H1 (cell line): Measurements from ENCODE around the gene DRC1. TPM values are rescaled to one million over a fixed set of nuclear protein-coding genes. Genes with fewer than 3 reads are reported as not detected.

ENCODE experiments used
- BACH1 ChIP-seq: IDR thresholded peaks from 2 replicates; pipeline ENCODE4 v1.6.1; 2012; ENCODE audit warnings: low read length, improper control_type of control experiment
- CEBPB ChIP-seq: IDR thresholded peaks from 2 replicates; pipeline ENCODE4 v1.6.1; 2012; ENCODE audit warnings: low read depth, low read length
- CHD2 ChIP-seq: IDR thresholded peaks from 2 replicates; pipeline ENCODE4 v1.6.1; 2012; ENCODE audit warnings: low read length, improper control_type of control experiment
- FOSL1 ChIP-seq: IDR thresholded peaks from 2 replicates; pipeline ENCODE4 v1.6.1; 2011; ENCODE audit warnings: mild to moderate bottlenecking, low read depth, low read length, moderate library complexity; ENCODE audit not compliant: insufficient read depth
- GABPA ChIP-seq: IDR thresholded peaks from 2 replicates; pipeline ENCODE4 v1.6.1; 2011; ENCODE audit warnings: mild to moderate bottlenecking, low read length, moderate library complexity, borderline replicate concordance; ENCODE audit not compliant: insufficient read depth
- GTF2F1 ChIP-seq: IDR thresholded peaks from 2 replicates; pipeline ENCODE4 v1.6.1; 2012; ENCODE audit warnings: low read depth, low read length, improper control_type of control experiment, borderline replicate concordance
- HDAC2 ChIP-seq, 2 experiments: fragments of 300-600 bp in 1 of 2; sonication (generic) in 1 of 2; IDR thresholded peaks; 2 replicates each; pipeline ENCODE4 v1.6.1; 2011 to 2012; ENCODE audit warnings: low read depth in 2 of 2, low read length in 2 of 2, mild to moderate bottlenecking in 2 of 2, moderate library complexity in 2 of 2, borderline replicate concordance in 1 of 2, inconsistent platforms in 1 of 2
- POLR2AphosphoS5 ChIP-seq: IDR thresholded peaks from 2 replicates; pipeline ENCODE4 v1.6.1; 2011; ENCODE audit warnings: low read depth, low read length
- POU5F1 ChIP-seq: IDR thresholded peaks from 2 replicates; pipeline ENCODE4 v1.6.1; 2011; ENCODE audit warnings: low read depth, mild to moderate bottlenecking, low read length, moderate library complexity
- RAD21 ChIP-seq, 2 experiments: IDR thresholded peaks in 1 of 2; conservative IDR thresholded peaks in 1 of 2; 2 replicates each; pipeline ENCODE4 v1.6.1; 2011; ENCODE audit warnings: low read depth in 2 of 2, low read length in 2 of 2, improper control_type of control experiment in 1 of 2, inconsistent platforms in 1 of 2, mild to moderate bottlenecking in 1 of 2, moderate library complexity in 1 of 2
- RNF2 ChIP-seq: fragments of 200-900, 300-1000 bp; sonication (generic); IDR thresholded peaks from 2 replicates; pipeline ENCODE4 v1.7.1; 2016; ENCODE audit warnings: borderline replicate concordance, low read depth, mild to moderate bottlenecking, antibody characterized with exemption, low read length; ENCODE audit not compliant: poor library complexity, severe bottlenecking; ENCODE audit errors: missing control alignments
- RXRA ChIP-seq: IDR thresholded peaks from 2 replicates; pipeline ENCODE4 v1.6.1; 2011; ENCODE audit warnings: low read depth, mild to moderate bottlenecking, low read length, moderate library complexity; ENCODE audit not compliant: insufficient read depth
- SIN3A ChIP-seq, 2 experiments: IDR thresholded peaks in 1 of 2; conservative IDR thresholded peaks in 1 of 2; 2 replicates each; pipeline ENCODE4 v1.6.1; 2011 to 2012; ENCODE audit warnings: low read length in 2 of 2, improper control_type of control experiment in 1 of 2, low read depth in 1 of 2, mild to moderate bottlenecking in 1 of 2
- TAF1 ChIP-seq: IDR thresholded peaks from 2 replicates; pipeline ENCODE4 v1.6.1; 2011; ENCODE audit warnings: mild to moderate bottlenecking, low read depth, low read length
- TBP ChIP-seq: IDR thresholded peaks from 2 replicates; pipeline ENCODE4 v1.6.1; 2011; ENCODE audit warnings: low read depth, low read length, improper control_type of control experiment
- TEAD4 ChIP-seq: IDR thresholded peaks from 2 replicates; pipeline ENCODE4 v1.6.1; 2012; ENCODE audit warnings: low read depth, low read length, inconsistent platforms, mixed read lengths
- polyA plus RNA-seq, 7 experiments: library from polyadenylated mRNA; depleted of rRNA in 3 of 7; stranded (reverse) in 5 of 7; unstranded in 2 of 7; fragments of >200 nt in 5 of 7; fragments of 200-250 nt in 2 of 7; gene quantifications; 1 replicate in 5 of 7; 2 replicates in 1 of 7; 4 replicates in 1 of 7; pipeline versions ENCODE4 v1.2.1 to v1.2.3, GENCODE V29; 2011 to 2013; ENCODE audit warnings: missing spikeins in 2 of 7, mixed read lengths in 2 of 7
- total RNA-seq: library from RNA; stranded (reverse); fragmentation: NEBNext Ultra II Directional; extraction: Animal tissue kit (Norgen Biotek cat#: 25700); gene quantifications from 2 replicates; pipeline ENCODE4 v1.2.1, GENCODE V29; 2021
- TF ChIP-seq, protein P1 (sequence below): IDR thresholded peaks from 2 replicates; pipeline ENCODE4 v1.6.1; 2012; ENCODE audit warnings: inconsistent platforms
- TF ChIP-seq, protein P2 (sequence below), 3 experiments: IDR thresholded peaks; 1 replicate in 2 of 3; 2 replicates in 1 of 3; pipeline versions ENCODE4 v1.5.1 to v1.6.1; 2011; ENCODE audit warnings: low read length in 3 of 3, mild to moderate bottlenecking in 3 of 3, inconsistent platforms in 2 of 3, low read depth in 1 of 3, moderate library complexity in 1 of 3; ENCODE audit not compliant: insufficient read depth in 1 of 3; ENCODE audit errors: control extremely low read depth in 1 of 3

The DRC1 gene
- total and polyA plus RNA-seq, 2 of the 8 experiments (the other 6 are each of a cell fraction or from before 2014, with no cell fraction given): 0.08 TPM; not detected in 1

DNA sequence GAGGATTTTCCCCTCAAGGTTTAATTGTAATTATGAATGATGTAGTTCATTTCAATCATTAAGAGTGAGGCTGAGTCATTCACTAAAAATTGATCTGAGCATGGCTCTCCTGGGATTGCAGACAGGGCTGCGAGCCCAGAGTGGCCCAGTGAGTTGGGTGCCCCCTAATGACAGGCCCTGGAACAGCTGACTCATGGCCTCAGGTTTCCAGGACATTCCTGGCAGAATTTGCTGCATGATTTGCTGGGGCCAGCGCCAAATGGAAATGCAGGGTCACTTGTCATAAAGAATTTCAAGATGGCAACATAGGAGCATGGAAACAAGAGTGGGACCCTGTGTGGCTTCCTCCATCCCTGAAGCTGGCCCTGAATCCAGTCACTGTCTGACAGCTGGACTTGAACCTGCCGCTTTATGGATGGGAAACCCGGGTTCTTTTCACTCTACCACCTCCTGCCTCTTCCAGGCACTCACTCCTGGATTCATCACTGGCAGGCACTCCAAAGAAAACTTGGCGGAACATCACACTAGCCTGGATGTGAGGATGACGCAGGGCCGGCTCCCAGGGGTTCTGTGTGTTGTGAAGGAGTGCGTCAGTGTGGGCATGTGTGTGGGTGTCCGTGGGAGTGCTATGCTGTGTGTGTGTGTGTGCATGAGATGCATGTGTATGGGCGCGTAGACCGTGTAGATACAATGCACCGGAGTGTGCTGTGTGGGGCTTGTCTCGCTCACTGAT lies 61.0 kb downstream of the DRC1 start (continued):
- TF ChIP-seq, protein P1, sequence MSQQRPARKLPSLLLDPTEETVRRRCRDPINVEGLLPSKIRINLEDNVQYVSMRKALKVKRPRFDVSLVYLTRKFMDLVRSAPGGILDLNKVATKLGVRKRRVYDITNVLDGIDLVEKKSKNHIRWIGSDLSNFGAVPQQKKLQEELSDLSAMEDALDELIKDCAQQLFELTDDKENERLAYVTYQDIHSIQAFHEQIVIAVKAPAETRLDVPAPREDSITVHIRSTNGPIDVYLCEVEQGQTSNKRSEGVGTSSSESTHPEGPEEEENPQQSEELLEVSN: no peak
- no peak for TF ChIP-seq POU5F1
- TF ChIP-seq BACH1: peak; percentile 98
- no peak for TF ChIP-seq GTF2F1
- TF ChIP-seq GABPA: no peak
- TF ChIP-seq, protein P2, sequence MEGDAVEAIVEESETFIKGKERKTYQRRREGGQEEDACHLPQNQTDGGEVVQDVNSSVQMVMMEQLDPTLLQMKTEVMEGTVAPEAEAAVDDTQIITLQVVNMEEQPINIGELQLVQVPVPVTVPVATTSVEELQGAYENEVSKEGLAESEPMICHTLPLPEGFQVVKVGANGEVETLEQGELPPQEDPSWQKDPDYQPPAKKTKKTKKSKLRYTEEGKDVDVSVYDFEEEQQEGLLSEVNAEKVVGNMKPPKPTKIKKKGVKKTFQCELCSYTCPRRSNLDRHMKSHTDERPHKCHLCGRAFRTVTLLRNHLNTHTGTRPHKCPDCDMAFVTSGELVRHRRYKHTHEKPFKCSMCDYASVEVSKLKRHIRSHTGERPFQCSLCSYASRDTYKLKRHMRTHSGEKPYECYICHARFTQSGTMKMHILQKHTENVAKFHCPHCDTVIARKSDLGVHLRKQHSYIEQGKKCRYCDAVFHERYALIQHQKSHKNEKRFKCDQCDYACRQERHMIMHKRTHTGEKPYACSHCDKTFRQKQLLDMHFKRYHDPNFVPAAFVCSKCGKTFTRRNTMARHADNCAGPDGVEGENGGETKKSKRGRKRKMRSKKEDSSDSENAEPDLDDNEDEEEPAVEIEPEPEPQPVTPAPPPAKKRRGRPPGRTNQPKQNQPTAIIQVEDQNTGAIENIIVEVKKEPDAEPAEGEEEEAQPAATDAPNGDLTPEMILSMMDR (IDR thresholded peaks at IDR 0.05; ENCODE audit: control extremely low read depth in 1 of 3, insufficient read depth in 1 of 3, low read depth in 1 of 3, low read length in 3 of 3): peak in 2 of 3 experiments; percentile 65 to 85; a peak in 3 of 4 replicates
- TF ChIP-seq TBP: no peak
- no peak for TF ChIP-seq TAF1
- TF ChIP-seq FOSL1: no peak
- no peak for TF ChIP-seq CHD2
- no peak for TF ChIP-seq RXRA
- no peak for TF ChIP-seq CEBPB
- no peak for TF ChIP-seq RNF2
- TF ChIP-seq TEAD4: peak; percentile 85
- peak; percentile 68 to 72 for TF ChIP-seq RAD21 (IDR thresholded peaks at IDR 0.05 in 1 of 2, conservative IDR thresholded peaks at IDR 0.05 in 1 of 2; ENCODE audit: low read depth in 2 of 2, low read length in 2 of 2)
- TF ChIP-seq SIN3A (conservative IDR thresholded peaks at IDR 0.05 in 1 of 2, IDR thresholded peaks at IDR 0.05 in 1 of 2; ENCODE audit: low read depth in 1 of 2, low read length in 2 of 2): 0 out of 4 replicates have a peak, but pooled peaks of 1 of the 2 experiments have one; percentile 47
- no peak for TF ChIP-seq POLR2AphosphoS5
- TF ChIP-seq HDAC2 (IDR thresholded peaks at IDR 0.05; ENCODE audit: borderline replicate concordance in 1 of 2, low read depth in 2 of 2, low read length in 2 of 2): no peak
